Stimulated activated naive CD4-positive, alpha-beta T cell (primary cell): ENCODE results near the gene LIN52.

Experiments used
- DNase-seq, 6 experiments: peaks; one replicate each; lab custom pipeline; 2025; lab: John Stamatoyannopoulos, UW

Gene LIN52

GRCh38 chr14:74237441-74237840 lies 152.7 kb downstream of the LIN52 start:
- no peak for DNase-seq

- DNase-seq, result no peak
These were observed 154.5 kb downstream of the LIN52 start, which contains the start of gene VSX2 for GRCh38 chr14:74238974-74239847. VSX2 (plus strand) TSS chr14:74239449; CDS start chr14:74239562, 113 bp downstream.

GRCh38 chr14:74239848-74240793 lies 155.4 kb downstream of the LIN52 start:
- no peak for DNase-seq

- peak in 1 of 6 experiments; percentile 5 for DNase-seq
These were observed 156.3 kb downstream of the LIN52 start for GRCh38 chr14:74240794-74241651.

GRCh38 chr14:74241652-74242017 lies 156.9 kb downstream of the LIN52 start:
- no peak for DNase-seq

GRCh38 chr14:74242021-74242779 lies 157.4 kb downstream of the LIN52 start:
- no peak for DNase-seq

- no peak for DNase-seq
These were observed 158.0 kb downstream of the LIN52 start for GRCh38 chr14:74242780-74243042.

GRCh38 chr14:74243051-74243450 lies 158.3 kb downstream of the LIN52 start:
- no peak for DNase-seq

GRCh38 chr14:74244115-74244514 lies 159.4 kb downstream of the LIN52 start:
- DNase-seq, result no peak

- DNase-seq, result no peak
These were observed 160.5 kb downstream of the LIN52 start for GRCh38 chr14:74245292-74245691.

- no peak for DNase-seq
These were observed 161.8 kb downstream of the LIN52 start for GRCh38 chr14:74246542-74246941.

GRCh38 chr14:74248017-74248416 lies 163.3 kb downstream of the LIN52 start:
- DNase-seq, result no peak

- no peak for DNase-seq
These were observed 164.9 kb downstream of the LIN52 start for GRCh38 chr14:74249433-74250375.
